HG02571 (cell line): ENCODE results near the gene CFAP91.

Experiments used
- ATAC-seq: cut with Tn5 transposase; IDR thresholded peaks from one replicate; pipeline ENCODE4 v1.9.1; 2021; ENCODE audit warnings: mild to moderate bottlenecking, moderate library complexity; ENCODE audit not compliant: unreplicated experiment

Gene CFAP91

GRCh38 chr3:119702530-119703527, at the start of gene CFAP91:
CFAP91 (plus strand) TSS chr3:119703022; CDS start chr3:119703099, 77 bp downstream.
- ATAC-seq, result peak; percentile 88

- no peak for ATAC-seq
Observed at GRCh38 chr3:119653876-119654275, 48.9 kb upstream of the CFAP91 start.

GRCh38 chr3:119657887-119658702, 44.7 kb upstream of the CFAP91 start:
- ATAC-seq, result no peak

- ATAC-seq, result no peak
Observed at GRCh38 chr3:119658994-119659393, 43.8 kb upstream of the CFAP91 start.

- ATAC-seq, result no peak
Observed at GRCh38 chr3:119659606-119660291, 43.1 kb upstream of the CFAP91 start.

- no peak for ATAC-seq
Observed at GRCh38 chr3:119660474-119661440, 42.1 kb upstream of the CFAP91 start, which contains the start of gene POPDC2. POPDC2 (minus strand) TSS chr3:119660589; CDS start chr3:119660423, 166 bp downstream.

- no peak for ATAC-seq
Observed at GRCh38 chr3:119662604-119663373, 40.0 kb upstream of the CFAP91 start.

- no peak for ATAC-seq
Observed at GRCh38 chr3:119663885-119664284, 38.9 kb upstream of the CFAP91 start.

GRCh38 chr3:119664370-119664769, 38.5 kb upstream of the CFAP91 start:
- no peak for ATAC-seq

- no peak for ATAC-seq
Observed at GRCh38 chr3:119664850-119665379, 37.9 kb upstream of the CFAP91 start.

GRCh38 chr3:119665954-119666559, 36.8 kb upstream of the CFAP91 start:
- ATAC-seq, result no peak

- no peak for ATAC-seq
Observed at GRCh38 chr3:119669906-119670570, 32.8 kb upstream of the CFAP91 start.

- ATAC-seq, result no peak
Observed at GRCh38 chr3:119672776-119673175, 30.0 kb upstream of the CFAP91 start.

GRCh38 chr3:119673875-119674274, 28.9 kb upstream of the CFAP91 start:
- no peak for ATAC-seq

GRCh38 chr3:119675188-119675874, 27.5 kb upstream of the CFAP91 start:
- no peak for ATAC-seq

- ATAC-seq, result no peak
Observed at GRCh38 chr3:119676020-119676419, 26.8 kb upstream of the CFAP91 start.
